Fibroblast of lung (primary cell): ENCODE measurements around the gene USP47. TPM values are rescaled to one million over a fixed set of nuclear protein-coding genes. Genes with fewer than 3 reads are reported as not detected.
A peak's percentile ranks its signal among the peaks of the same experiment; 100 is the strongest.

ENCODE experiments used
- DNase-seq, 2 donors: peaks; one replicate each; pipeline versions ENCODE4 v3.0.0 to v3.0.0-alpha.2; 2010; ENCODE audit warnings: low read depth in 2 of 2
- H2AFZ ChIP-seq: 2 replicates; pipeline ENCODE4 v1.5.1; 2012; ENCODE audit warnings: low read length, control low read depth, inconsistent platforms
- H3K27ac ChIP-seq: 2 replicates; pipeline ENCODE4 v1.5.1; 2011; ENCODE audit warnings: low read length, control low read depth; ENCODE audit not compliant: insufficient read depth
- H3K27me3 ChIP-seq: 2 replicates; pipeline ENCODE4 v1.5.1; 2011; ENCODE audit warnings: mild to moderate bottlenecking, low read length; ENCODE audit not compliant: control insufficient read depth, insufficient read depth
- H3K36me3 ChIP-seq: 2 replicates; pipeline ENCODE4 v1.5.1; 2011; ENCODE audit warnings: low read length; ENCODE audit not compliant: control insufficient read depth, insufficient read depth
- H3K4me1 ChIP-seq: 2 replicates; pipeline ENCODE4 v1.5.1; 2011; ENCODE audit warnings: low read length; ENCODE audit not compliant: control insufficient read depth, insufficient read depth; ENCODE audit errors: extremely low read depth
- H3K4me2 ChIP-seq: 2 replicates; pipeline ENCODE4 v1.5.1; 2011; ENCODE audit warnings: low read length, control low read depth; ENCODE audit not compliant: insufficient read depth; ENCODE audit errors: extremely low read depth
- H3K4me3 ChIP-seq, 4 experiments: fragments of 200-600 bp in 1 of 4; sonication (generic) in 1 of 4; replicated peaks in 1 of 4; 2 replicates each; pipeline ENCODE4 v1.5.1; 2011 to 2016; ENCODE audit warnings: low read length in 4 of 4, low read depth in 3 of 4, mild to moderate bottlenecking in 3 of 4, control low read depth in 2 of 4, inconsistent platforms in 1 of 4, mixed read lengths in 1 of 4; ENCODE audit not compliant: insufficient read depth in 1 of 4; ENCODE audit errors: control extremely low read depth in 1 of 4
- H3K79me2 ChIP-seq: 2 replicates; pipeline ENCODE4 v1.5.1; 2012; ENCODE audit warnings: mild to moderate bottlenecking, low read length, inconsistent platforms; ENCODE audit not compliant: control insufficient read depth, insufficient read depth
- H3K9ac ChIP-seq: 2 replicates; pipeline ENCODE4 v1.5.1; 2011; ENCODE audit warnings: mild to moderate bottlenecking, low read length, control low read depth; ENCODE audit not compliant: insufficient read depth
- H3K9me3 ChIP-seq: 2 replicates; pipeline ENCODE4 v1.5.1; 2012; ENCODE audit warnings: low read depth, low read length; ENCODE audit not compliant: control insufficient read depth, insufficient read depth
- H4K20me1 ChIP-seq: 2 replicates; pipeline ENCODE4 v1.5.1; 2011; ENCODE audit warnings: low read length; ENCODE audit not compliant: control insufficient read depth, insufficient read depth; ENCODE audit errors: extremely low read depth
- EZH2 ChIP-seq: IDR thresholded peaks from 2 replicates; pipeline ENCODE4 v1.5.1; 2012; ENCODE audit warnings: low read length, control low read depth, mild to moderate bottlenecking; ENCODE audit errors: missing control alignments
- polyA plus RNA-seq, 2 donors: library from polyadenylated mRNA; depleted of rRNA in 1 of 2; stranded (reverse) in 1 of 2; unstranded in 1 of 2; fragments of >200 nt; gene quantifications; 2 replicates each; pipeline ENCODE4 v1.2.1, GENCODE V29; 2011 to 2012; ENCODE audit warnings: missing spikeins in 1 of 2
- total RNA-seq: library from RNA; depleted of rRNA; stranded (reverse); fragments of >200 nt; gene quantifications from 2 replicates; pipeline ENCODE4 v1.2.1, GENCODE V29; 2014
- TF ChIP-seq, protein P1 (sequence below), 2 donors: IDR thresholded peaks in 1 of 2; conservative IDR thresholded peaks in 1 of 2; 1 replicate in 1 of 2; 2 replicates in 1 of 2; pipeline ENCODE4 v1.5.1; 2011 to 2012; ENCODE audit warnings: low read length in 2 of 2, control low read depth in 1 of 2, inconsistent platforms in 1 of 2, low read depth in 1 of 2, mild to moderate bottlenecking in 1 of 2

The USP47 gene
- total and polyA plus RNA-seq, 2 donors (not counting 1 experiment from before 2014, with no cell fraction given) = 40.3 to 162 TPM

DNA sequence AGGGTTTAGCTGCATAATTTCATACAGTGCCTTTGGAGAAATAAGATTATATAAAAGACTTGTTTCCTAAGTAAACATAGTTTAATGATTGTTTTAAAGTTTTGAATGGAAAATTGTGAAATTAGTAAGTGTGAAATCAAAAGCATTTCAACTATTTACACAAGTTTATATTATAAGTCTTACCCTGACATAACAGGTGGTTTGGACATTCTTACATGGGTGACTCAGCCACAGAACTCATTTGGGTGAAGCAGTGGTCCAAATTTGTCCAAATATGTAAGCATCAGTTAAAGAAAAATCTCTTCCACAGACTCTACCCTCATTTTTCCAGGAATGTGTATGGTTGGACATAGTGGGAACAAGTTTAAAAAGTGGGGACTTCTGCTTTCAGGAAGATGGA lies 68.0 kb downstream of the USP47 start:
- H3K4me2 ChIP-seq = peak overlapping the region; percentile 9
- no peak overlapping the region for H3K4me3 ChIP-seq
- H4K20me1 ChIP-seq = no peaks in the 10 kb centered on the region
- H3K79me2 ChIP-seq = no peaks in the 10 kb centered on the region
- H3K9ac ChIP-seq = no peak overlapping the region
- TF ChIP-seq, protein P1, sequence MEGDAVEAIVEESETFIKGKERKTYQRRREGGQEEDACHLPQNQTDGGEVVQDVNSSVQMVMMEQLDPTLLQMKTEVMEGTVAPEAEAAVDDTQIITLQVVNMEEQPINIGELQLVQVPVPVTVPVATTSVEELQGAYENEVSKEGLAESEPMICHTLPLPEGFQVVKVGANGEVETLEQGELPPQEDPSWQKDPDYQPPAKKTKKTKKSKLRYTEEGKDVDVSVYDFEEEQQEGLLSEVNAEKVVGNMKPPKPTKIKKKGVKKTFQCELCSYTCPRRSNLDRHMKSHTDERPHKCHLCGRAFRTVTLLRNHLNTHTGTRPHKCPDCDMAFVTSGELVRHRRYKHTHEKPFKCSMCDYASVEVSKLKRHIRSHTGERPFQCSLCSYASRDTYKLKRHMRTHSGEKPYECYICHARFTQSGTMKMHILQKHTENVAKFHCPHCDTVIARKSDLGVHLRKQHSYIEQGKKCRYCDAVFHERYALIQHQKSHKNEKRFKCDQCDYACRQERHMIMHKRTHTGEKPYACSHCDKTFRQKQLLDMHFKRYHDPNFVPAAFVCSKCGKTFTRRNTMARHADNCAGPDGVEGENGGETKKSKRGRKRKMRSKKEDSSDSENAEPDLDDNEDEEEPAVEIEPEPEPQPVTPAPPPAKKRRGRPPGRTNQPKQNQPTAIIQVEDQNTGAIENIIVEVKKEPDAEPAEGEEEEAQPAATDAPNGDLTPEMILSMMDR (conservative IDR thresholded peaks at IDR 0.05 in 1 of 2, IDR thresholded peaks at IDR 0.05 in 1 of 2; ENCODE audit: low read depth in 1 of 2, low read length in 2 of 2) = no peak
- no peak for TF ChIP-seq EZH2
- H3K9me3 ChIP-seq = no peaks in the 10 kb centered on the region
- peaks cover 9% of the 10 kb centered on the region for H3K4me1 ChIP-seq
- H3K27ac ChIP-seq = peak overlapping the region; percentile 66
- H2AFZ ChIP-seq = no peak overlapping the region
- peak; percentile 65 to 91 for DNase-seq
- peaks cover 3% of the 10 kb centered on the region for H3K36me3 ChIP-seq
- no peaks in the 10 kb centered on the region for H3K27me3 ChIP-seq

DNA sequence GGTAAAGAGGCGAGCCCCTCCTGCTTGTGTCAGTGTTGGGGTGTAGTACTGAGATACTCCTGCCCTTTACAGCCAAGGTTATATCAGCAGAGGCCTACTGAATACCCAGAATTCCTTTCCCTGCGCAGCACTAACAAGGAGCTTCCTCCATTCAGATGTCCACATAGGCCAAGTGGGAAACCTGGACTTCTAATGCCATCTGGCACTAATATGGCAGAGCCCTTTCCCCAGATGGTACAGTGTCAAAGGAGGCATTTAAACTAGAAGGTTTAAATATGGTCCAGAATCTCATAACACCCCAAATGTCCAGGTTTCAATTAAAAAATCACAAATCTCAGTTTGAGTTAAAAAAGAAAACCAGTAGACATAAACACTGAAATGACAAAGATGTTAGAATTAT lies 68.8 kb downstream of the USP47 start:
- Histone ChIP-seq H3K27ac (peak overlapping the region; percentile 66), H3K4me1 (peaks cover 9% of the 10 kb centered on the region), H3K9ac (no peak overlapping the region), H2AFZ (no peak overlapping the region), H3K4me2 (peak overlapping the region; percentile 9), H3K79me2 (no peaks in the 10 kb centered on the region), H3K27me3 (no peaks in the 10 kb centered on the region), H3K4me3 (no peak overlapping the region), H3K36me3 (peaks cover 3% of the 10 kb centered on the region), H3K9me3 (no peaks in the 10 kb centered on the region), H4K20me1 (no peaks in the 10 kb centered on the region)
- no peak for DNase-seq
- TF ChIP-seq, protein P1 (conservative IDR thresholded peaks at IDR 0.05 in 1 of 2, IDR thresholded peaks at IDR 0.05 in 1 of 2; ENCODE audit: low read depth in 1 of 2, low read length in 2 of 2) = no peak

DNA sequence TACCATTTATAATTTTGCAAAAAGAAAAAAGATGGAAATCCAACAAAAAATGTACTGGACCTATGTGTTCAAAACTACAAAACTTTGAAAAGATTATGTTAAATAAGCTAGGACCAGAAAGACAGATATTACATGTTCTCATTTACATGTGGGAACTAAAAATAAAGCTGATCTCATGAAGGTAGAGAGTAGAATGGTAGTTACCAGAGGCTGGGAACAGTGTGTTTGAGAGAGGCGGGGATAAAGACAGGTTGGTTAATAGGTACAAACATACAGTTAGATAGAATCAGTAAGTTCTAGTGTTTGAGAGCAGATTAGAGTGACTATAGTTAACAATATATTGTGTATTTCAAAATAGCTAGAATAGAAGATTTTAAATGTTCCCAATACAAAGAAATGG lies 71.6 kb downstream of the USP47 start:
- no peaks in the 10 kb centered on the region for H3K79me2 ChIP-seq
- no peak overlapping the region for H3K27ac ChIP-seq
- H3K9me3 ChIP-seq = no peaks in the 10 kb centered on the region
- H2AFZ ChIP-seq = no peak overlapping the region
- H3K27me3 ChIP-seq = no peaks in the 10 kb centered on the region
- no peak overlapping the region for H3K4me2 ChIP-seq
- no peaks in the 10 kb centered on the region for H3K36me3 ChIP-seq
- H3K4me1 ChIP-seq = peaks cover 12% of the 10 kb centered on the region
- no peak for DNase-seq
- no peaks in the 10 kb centered on the region for H4K20me1 ChIP-seq
- H3K9ac ChIP-seq = no peak overlapping the region
- no peak overlapping the region for H3K4me3 ChIP-seq
- no peak for TF ChIP-seq EZH2
- TF ChIP-seq, protein P1 (conservative IDR thresholded peaks at IDR 0.05 in 1 of 2, IDR thresholded peaks at IDR 0.05 in 1 of 2; ENCODE audit: low read depth in 1 of 2, low read length in 2 of 2) = no peak
